ENCODE data around the gene GRHL1.

The GRHL1 gene

DNA sequence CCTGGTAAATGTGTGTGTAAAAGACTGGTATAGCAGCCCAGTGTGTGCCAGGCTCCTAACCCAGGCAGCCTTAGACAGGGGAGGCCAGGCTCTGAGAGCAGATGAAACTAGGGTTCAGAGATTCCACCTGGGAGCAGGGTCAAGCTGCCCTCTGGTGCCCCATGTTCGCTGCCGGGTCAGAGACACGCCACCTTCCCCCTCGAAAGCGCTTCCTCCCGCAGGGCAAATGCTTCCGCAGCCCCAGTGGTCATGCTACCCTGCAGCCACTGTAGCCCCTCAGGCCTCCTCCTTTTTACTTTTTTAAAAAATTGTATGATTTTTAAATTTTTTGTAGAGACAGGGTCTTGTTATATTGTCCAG is 81.2 kb downstream of the GRHL1 start:
- Histone ChIP-seq H4K20me1 (ENCODE audit: low read depth, low read length) (no peaks in the 10 kb centered on the region), H2AFZ (ENCODE audit: low read depth, low read length, severe bottlenecking) (no peak overlapping the region), H3K79me2 (ENCODE audit: insufficient read depth, low read length) (no peaks in the 10 kb centered on the region), H3K27me3 (ENCODE audit: low read length) (no peaks in the 10 kb centered on the region), H3K9me2 (replicated peaks; ENCODE audit: insufficient read depth, low read length) (no peaks in the 10 kb centered on the region), H3K4me3 (ENCODE audit: insufficient read depth, low read length, poor library complexity, severe bottlenecking) (no peak overlapping the region), H3K9me3 (ENCODE audit: insufficient read depth, low read length) (no peaks in the 10 kb centered on the region), H3K36me3 (ENCODE audit: low read length) (no peaks in the 10 kb centered on the region), H3F3A (ENCODE audit: insufficient read depth) (no peaks in the 10 kb centered on the region), H3K27ac (ENCODE audit: low read depth, low read length) (no peak overlapping the region), H3K9ac (ENCODE audit: low read length) (no peak overlapping the region), H3K4me2 (ENCODE audit: low read depth, low read length, poor library complexity, severe bottlenecking) (no peak overlapping the region)
- no peak for TF ChIP-seq EZH2phosphoT487 (conservative IDR thresholded peaks at IDR 0.05; ENCODE audit: low read length)
- TF ChIP-seq, protein P1, sequence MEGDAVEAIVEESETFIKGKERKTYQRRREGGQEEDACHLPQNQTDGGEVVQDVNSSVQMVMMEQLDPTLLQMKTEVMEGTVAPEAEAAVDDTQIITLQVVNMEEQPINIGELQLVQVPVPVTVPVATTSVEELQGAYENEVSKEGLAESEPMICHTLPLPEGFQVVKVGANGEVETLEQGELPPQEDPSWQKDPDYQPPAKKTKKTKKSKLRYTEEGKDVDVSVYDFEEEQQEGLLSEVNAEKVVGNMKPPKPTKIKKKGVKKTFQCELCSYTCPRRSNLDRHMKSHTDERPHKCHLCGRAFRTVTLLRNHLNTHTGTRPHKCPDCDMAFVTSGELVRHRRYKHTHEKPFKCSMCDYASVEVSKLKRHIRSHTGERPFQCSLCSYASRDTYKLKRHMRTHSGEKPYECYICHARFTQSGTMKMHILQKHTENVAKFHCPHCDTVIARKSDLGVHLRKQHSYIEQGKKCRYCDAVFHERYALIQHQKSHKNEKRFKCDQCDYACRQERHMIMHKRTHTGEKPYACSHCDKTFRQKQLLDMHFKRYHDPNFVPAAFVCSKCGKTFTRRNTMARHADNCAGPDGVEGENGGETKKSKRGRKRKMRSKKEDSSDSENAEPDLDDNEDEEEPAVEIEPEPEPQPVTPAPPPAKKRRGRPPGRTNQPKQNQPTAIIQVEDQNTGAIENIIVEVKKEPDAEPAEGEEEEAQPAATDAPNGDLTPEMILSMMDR (IDR thresholded peaks at IDR 0.05; ENCODE audit: insufficient read depth, low read length, poor library complexity, severe bottlenecking): no peak

DNA sequence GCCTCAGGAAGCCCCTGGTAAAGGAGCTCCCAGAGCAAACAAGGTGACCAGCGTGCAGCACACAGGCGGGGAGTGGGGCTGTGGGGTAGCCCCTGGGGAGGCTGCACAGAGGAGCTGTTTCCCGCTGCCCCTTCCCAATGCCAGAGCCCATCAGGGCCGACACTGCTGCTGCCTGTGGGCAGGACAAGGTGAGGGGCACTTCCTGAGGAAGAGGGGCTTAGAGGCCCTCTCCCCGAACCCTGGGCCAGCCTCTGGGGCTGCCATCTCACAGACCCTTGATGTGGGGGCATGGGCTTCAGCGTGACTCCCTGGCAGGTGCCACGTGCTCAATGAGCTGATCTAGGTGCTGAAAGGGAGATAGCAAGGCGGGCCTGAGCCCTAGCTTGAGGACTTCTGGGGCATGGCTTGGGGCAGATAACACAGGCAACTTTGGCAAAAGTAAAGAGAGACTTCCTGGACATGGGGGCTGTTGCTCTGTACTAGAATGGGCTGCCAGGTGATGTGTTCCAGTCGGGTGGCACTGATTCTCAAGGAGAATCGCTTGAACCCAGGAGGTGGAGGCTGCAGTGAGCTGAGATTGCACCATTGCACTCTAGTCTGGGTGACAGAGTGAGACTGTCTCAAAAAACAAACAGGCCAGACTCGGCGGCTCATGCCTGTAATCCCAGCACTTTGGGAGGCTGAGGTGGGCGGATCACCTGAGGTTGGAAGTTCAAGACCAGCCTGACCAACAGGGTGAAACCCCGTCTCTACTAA is 81.9 kb downstream of the GRHL1 start:
- Histone ChIP-seq H3K9ac (ENCODE audit: low read length) (no peak overlapping the region), H3K4me3 (ENCODE audit: insufficient read depth, low read length, poor library complexity, severe bottlenecking) (no peak overlapping the region), H3K9me2 (replicated peaks; ENCODE audit: insufficient read depth, low read length) (no peaks in the 10 kb centered on the region), H4K20me1 (ENCODE audit: low read depth, low read length) (no peaks in the 10 kb centered on the region), H2AFZ (ENCODE audit: low read depth, low read length, severe bottlenecking) (no peak overlapping the region), H3F3A (ENCODE audit: insufficient read depth) (no peaks in the 10 kb centered on the region), H3K79me2 (ENCODE audit: insufficient read depth, low read length) (no peaks in the 10 kb centered on the region), H3K27ac (ENCODE audit: low read depth, low read length) (no peak overlapping the region), H3K36me3 (ENCODE audit: low read length) (no peaks in the 10 kb centered on the region), H3K9me3 (ENCODE audit: insufficient read depth, low read length) (no peaks in the 10 kb centered on the region), H3K4me2 (ENCODE audit: low read depth, low read length, poor library complexity, severe bottlenecking) (no peak overlapping the region), H3K27me3 (ENCODE audit: low read length) (no peaks in the 10 kb centered on the region)
- no peak for TF ChIP-seq EZH2phosphoT487 (conservative IDR thresholded peaks at IDR 0.05; ENCODE audit: low read length)
- TF ChIP-seq, protein P1 (IDR thresholded peaks at IDR 0.05; ENCODE audit: insufficient read depth, low read length, poor library complexity, severe bottlenecking): no peak

DNA sequence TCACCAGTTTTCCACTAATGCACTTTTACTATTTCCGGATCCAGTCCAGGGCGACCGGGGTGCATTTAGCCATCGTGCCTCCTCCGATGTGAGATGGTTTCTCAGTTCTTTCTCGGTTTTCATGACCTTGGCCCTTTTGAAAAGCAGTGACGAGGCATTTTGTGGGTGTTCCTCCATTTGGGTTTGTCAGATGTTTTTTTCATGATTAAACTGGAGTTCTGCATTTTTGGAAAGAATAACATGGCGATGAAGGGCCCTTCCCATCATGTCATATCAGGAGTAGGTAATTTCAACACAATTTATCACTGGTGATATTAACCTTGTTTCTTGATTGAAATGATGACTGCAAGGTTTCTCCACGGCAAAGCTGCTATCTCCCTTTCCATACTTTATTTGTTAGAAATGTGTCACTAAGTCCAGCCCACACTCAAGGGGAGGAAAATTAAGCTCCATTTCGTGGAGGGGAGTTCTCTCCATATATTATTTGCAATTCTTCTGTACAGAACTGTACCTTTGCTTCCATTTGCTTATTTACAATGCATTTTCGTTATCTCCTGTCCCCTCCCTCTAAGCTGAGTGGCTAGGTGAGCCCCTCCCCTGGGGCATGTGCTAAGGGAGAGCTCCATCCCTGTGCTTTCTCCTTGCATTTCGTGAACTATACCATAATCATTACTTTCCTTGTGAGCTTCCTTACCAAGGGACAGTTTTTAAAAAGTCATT is 83.0 kb downstream of the GRHL1 start:
- H4K20me1 ChIP-seq (ENCODE audit: low read depth, low read length): no peaks in the 10 kb centered on the region
- no peaks in the 10 kb centered on the region for H3K36me3 ChIP-seq (ENCODE audit: low read length)
- H3K9me2 ChIP-seq (replicated peaks; ENCODE audit: insufficient read depth, low read length): no peaks in the 10 kb centered on the region
- TF ChIP-seq, protein P1 (IDR thresholded peaks at IDR 0.05; ENCODE audit: insufficient read depth, low read length, poor library complexity, severe bottlenecking): no peak
- TF ChIP-seq EZH2phosphoT487 (conservative IDR thresholded peaks at IDR 0.05; ENCODE audit: low read length): no peak
- H3K9ac ChIP-seq (ENCODE audit: low read length): no peak overlapping the region
- no peaks in the 10 kb centered on the region for H3F3A ChIP-seq (ENCODE audit: insufficient read depth)
- no peaks in the 10 kb centered on the region for H3K79me2 ChIP-seq (ENCODE audit: insufficient read depth, low read length)
- H3K4me2 ChIP-seq (ENCODE audit: low read depth, low read length, poor library complexity, severe bottlenecking): no peak overlapping the region
- H3K4me3 ChIP-seq (ENCODE audit: insufficient read depth, low read length, poor library complexity, severe bottlenecking): no peak overlapping the region
- no peaks in the 10 kb centered on the region for H3K9me3 ChIP-seq (ENCODE audit: insufficient read depth, low read length)
- H3K27me3 ChIP-seq (ENCODE audit: low read length): no peaks in the 10 kb centered on the region
- H3K27ac ChIP-seq (ENCODE audit: low read depth, low read length): no peak overlapping the region
- H2AFZ ChIP-seq (ENCODE audit: low read depth, low read length, severe bottlenecking): no peak overlapping the region

Data from SU-DHL-6 (cell line).